T-helper 9 cell (primary cell): ENCODE data around the gene TTC34.
"Not testable (repeated sequence)": the region's sequence is repeated elsewhere in the genome, so short reads cannot be mapped to it uniquely, and the experiment has no call there.

Source experiments
- DNase-seq: peaks from one replicate; pipeline ENCODE4 v3.0.0-alpha.2; 2020

TTC34 gene

DNA sequence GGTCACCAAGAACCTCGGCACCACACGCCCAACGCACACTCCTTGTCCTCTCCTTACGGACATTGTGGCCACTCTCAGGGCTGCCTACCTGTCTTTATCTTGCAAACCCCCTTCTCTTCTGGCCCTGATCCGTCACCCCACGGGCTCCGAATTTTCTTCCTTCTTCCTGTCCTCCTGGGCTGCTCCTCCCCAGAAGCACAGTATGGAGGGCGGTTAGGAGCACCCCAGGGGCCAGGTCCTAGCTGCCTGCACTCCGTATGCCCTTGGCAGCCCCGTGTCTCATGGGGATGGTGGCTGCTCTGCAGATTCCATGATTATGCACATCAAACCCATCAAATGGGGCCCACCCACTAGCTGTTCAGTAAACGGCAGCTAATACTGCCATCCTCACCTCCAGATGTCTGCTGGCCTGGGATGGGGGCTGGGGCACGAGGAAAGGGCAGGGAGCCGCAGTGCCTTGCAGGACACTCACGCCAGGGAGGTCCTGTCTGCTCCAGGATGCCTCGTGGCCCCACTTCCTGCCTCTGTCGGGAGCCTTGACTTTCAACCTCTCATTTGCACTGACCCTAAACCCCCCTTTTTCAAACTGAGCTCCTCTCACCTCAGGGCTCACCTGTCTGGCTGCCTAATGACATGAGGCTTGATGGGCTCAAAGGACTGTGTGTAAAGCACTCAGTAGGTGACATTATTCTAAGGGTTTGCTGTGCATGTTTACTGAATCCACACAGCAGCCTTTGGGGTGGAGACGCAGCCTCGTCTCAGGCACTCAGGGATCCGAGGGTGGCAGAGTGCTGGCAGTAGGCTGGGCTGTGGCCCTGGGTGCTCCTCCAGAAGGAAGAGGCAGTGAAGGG is 4.4 kb downstream of the TTC34 start:
- DNase-seq: no peak

DNA sequence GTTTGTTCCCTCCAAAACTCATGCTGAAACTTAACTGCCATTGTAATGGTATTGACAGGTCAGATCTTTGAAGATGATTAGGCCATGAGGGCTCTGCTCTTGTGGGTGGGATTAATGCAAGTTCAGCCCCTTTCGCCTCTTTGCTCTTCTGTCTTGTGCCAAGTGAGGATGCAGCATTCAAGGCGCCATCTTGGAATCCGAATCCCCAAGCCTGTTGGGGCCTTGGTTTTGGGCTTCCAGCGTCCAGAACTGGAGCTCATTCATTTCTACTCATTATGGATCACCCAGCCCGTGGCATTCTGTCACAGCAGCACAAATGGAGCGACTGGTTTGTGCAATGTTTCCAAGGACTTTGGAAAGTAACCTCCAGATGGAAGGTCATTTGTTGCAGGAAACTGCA is 5.6 kb downstream of the TTC34 start:
- no peak for DNase-seq

DNA sequence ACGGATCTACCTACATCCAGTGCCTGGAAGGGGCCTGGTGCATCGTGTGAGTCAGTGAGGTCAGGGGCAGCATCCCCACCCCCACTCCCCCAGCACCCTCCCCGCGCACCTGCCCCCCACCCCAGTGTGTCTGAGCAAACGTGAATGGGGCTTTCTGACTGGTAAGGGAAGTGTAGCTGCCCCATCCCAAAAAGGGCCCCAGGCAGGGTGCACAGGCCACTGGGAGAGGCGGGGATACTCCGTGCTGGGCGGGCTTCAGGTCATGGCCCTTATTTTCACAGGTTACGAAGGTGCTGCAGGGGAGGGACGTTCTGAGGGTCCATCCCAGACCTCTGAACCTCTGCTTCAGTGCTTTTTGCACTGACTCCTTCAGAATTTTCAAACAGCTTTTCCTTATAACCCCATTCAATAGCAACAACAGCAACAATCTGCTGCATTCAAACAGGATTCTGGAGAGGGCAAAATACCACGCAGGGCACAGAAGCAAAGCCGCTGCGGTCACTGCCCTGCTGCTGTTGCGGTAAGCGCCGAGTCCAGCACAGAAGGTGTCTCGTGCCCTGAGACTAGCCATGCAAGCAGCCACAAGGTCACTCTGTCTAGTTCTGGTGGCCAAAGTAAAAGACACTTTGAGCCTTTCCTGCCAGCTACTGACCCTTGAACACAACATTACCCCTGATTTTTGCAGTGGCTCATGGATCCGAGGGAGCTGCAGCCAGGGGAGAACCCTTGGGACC is 10.3 kb downstream of the TTC34 start:
- DNase-seq: no peak

DNA sequence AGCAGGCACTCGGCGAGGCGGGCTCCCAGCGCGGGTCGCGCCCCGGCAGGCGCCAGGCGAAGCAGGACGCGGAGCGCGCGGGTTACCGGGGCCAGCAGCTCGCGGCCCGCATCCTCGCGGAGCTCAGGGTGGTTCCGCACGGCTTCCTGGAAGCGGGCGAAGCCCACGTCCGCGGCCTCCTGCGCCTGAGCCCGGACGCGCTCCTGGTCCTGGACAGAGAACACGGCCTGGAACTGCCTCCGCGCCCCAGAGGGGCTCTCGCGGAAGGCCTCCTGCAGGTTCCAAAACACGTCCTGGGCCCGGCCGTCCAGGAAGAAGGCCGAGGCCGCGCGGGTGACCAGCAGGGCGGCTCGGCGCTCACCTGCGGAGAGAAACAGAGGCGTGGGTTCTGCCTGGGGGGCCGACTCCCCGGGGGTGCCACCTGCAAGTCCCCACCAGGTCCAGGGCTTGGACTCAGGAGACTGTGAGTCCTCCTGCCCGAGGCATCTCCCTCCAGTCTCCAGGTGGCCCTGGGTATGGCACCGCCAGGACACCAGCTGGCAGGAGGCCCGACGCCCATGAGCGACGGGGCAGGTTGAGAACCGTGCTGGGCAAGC is 11.4 kb downstream of the TTC34 start:
- no peak for DNase-seq

DNA sequence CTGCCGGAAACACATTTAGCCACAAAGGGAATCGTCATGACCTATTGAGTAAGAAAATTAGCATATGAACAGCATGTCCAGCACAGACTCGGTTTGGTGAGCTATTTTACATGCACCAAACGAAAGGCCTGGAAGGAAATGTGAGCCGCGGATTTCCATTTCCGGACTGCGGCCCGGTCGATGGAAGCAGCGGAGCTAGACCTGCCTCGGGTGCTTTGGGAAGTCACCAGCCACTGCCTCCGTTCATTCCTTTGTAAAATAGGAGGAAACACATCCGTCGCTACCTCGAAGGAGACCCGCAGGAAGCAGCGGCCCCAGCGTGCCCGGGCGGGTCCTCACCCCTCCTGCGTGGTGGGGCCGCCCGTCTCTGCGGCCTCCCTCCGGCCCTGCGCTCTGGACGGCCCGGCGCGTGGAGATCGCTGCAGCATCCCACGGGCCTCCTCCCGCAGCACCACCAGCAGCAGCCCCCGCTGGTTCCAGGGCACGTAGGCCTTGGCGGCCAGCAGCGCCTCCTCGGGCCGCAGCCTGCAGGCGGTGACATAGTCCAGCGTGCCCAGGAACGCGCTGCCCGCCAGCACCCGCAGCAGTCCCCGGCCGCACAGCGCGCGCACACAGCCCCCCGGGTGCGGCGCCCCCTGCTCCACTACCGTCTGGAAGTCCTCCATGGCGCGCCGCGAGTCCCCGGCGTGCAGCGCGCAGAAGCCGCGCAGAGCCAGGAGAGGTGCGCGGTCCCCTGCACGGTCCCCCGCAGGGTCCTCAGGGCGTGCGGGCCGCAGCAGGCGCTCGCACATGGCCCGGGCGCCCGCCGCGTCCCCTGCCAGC is 12.1 kb downstream of the TTC34 start:
- DNase-seq: no peak

DNA sequence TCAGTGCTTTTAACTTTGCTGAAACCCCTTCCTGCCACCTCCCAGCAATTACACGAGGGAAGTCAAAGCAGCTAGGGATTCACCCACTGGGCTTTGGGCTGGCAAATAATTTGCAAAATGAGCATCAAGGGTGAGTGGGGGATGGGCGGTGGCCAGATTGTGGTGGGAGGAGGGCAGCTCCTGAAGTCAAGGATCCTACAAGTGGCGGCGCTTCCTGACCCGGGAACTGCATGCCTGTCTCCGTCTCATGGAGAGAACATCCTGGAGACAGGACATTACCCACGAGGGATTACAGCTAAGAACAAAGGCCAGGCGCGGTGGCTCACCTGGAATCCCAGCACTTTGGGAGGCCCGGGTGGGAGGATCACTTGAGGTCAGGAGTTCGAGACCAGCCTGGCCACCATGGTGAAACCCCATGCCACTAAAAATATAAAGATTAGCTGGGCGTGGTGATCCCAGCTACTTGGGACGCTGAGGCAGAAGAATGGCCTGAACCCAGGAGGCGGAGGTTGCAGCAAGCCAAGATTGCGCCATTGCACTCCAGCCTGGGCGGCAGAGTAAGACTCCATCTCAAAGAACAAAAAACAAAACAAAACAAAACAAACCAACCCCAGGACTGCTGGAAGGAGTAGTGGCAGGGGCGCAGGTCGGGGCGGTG is 12.9 kb downstream of the TTC34 start:
- no peak for DNase-seq

DNA sequence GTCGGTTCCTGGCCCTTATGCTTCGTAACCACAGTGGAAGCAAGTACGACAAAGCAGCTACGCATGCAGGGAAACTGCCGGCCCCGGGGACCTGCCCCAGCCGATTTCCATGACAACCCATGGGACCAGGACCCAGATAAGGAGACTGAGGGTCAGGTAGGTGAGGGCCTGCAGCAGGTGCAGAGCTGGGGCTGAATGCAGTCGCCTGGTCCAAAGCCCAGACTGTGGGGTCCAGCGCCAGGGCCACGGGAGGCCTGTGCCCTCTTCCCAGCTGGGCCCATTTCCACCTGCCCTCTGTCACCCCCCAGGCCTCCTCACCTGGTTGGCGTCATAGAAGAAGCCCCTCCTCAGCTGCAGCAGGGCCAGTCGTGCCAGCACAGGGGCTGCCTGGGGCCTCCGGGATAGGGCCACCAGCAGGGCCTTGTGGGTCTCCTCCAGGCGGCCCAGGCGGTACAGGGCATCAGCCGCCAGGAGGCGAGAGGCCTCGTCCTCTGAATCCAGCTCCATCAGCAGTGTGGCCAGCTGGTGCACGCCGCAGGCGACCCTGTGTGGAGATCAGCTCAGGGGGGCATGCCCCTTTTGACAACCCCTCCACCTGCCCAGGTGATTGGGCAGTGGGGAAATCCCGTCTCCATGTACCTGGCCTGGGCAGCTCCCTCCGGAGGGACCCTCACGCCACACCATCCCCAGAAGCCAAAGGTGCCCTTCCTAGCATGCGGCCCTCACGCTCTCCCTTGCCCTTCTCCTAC is 14.2 kb downstream of the TTC34 start:
- DNase-seq: no peak

DNA sequence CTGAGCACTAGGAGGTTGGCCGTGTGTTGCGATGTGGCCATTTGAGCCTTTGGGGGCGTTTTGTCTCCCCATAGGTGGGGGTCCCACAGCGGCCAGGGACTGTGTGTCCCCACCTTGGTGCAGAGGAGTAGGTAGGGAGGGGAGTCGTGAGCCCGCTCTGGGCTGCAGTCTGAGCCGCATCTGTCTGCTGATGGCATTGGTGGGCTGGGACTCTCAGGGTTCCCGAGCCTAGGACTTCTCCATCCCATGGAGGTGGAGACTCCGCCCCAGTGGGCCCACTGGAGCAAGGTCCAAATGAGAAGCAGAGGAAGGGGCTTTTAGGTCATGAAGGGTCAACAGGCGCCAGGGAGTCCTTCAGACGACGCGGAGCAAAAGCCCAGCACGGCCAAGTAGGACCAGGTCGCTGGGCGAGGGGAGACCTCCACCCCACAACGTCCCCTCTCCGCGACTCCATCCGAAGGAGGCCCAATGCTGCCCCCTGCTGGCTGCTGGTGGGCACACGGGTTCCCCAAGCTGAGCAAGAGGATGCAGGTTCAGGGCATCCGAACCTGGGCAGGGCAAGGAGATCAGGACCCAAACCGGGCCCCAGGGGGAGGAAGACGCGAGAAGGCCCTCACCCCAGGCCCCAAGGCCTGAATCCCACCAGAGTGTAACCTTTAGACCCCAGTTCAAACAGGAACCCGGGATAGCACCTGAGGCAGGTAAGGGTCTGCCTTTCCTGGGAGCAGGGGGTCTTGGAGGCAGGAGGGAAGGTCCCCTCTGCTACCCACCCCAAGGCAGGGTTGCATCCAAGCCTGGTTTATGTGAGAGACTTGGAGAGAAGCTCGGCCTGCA is 14.9 kb downstream of the TTC34 start:
- DNase-seq: peak; percentile 79

DNA sequence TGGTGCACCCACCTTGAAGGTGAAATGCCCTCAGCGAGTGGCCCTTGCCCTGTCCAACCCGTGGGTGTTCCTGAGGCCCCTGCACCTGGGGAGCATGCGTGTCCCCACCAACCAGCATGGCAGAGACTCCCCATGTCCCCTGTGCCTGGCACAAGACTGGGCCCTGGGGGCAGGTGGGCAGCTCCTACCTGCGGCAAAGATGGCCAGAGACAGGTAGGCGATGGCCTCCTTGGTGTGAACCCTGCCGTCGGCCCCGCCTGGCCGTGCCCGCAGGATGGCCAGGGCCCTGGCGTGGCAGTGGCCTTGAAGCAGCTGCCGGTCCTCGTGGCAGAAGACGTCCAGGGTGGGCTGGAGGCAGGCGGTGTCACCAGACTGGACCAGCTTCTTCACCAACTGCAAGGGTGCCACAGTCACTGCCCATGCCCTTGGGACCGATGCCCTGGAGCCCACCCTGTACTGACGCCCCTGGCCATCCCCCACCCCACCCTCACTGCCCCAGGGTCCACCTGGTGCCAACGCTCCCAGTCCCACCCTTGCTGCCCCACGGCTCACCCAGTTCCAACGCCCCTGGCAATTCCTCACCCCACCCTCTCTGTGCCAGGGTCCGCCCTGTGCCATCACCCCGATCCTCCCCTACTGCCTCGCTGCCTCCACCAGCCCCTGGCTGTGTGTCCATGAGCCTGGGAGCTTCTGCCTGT is 15.7 kb downstream of the TTC34 start:
- DNase-seq: no peak

DNA sequence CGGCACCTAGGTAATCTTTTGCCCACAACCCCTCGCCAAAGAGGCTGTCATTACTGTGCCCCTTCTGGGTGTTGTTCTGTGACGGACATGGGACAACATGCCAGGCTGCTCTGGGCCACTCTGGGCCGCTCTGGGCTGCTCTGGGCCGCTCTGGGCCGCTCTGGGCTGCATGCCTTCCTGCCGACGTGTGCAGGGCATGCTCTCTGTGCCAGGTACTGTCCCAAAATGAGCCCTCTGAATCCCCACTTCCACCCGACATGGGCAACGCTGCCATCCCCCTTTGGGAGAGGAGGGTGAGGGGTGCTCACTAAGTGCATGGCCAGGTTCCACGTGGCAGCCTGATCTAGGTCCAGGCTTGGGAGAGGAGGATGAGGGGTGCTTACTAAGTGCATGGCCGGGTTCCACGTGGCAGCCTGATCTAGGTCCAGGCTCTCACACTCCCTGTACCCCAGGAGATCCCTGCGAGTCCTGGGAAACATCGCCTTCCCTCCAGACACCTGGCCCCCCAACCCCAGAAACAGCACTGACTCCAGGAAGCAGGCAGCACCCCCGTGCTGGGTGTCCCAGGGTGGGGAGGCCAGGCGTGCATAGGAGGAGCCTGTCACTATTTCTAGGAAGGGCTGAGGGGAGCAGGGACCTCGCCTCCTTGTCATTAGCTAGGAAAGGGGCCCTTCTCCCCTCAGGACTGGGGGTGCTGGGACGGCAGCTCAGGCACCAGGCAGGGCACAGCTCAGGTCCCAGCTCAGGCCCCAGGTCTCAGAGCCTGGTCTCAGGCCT is 16.5 kb downstream of the TTC34 start:
- no peak for DNase-seq

DNA sequence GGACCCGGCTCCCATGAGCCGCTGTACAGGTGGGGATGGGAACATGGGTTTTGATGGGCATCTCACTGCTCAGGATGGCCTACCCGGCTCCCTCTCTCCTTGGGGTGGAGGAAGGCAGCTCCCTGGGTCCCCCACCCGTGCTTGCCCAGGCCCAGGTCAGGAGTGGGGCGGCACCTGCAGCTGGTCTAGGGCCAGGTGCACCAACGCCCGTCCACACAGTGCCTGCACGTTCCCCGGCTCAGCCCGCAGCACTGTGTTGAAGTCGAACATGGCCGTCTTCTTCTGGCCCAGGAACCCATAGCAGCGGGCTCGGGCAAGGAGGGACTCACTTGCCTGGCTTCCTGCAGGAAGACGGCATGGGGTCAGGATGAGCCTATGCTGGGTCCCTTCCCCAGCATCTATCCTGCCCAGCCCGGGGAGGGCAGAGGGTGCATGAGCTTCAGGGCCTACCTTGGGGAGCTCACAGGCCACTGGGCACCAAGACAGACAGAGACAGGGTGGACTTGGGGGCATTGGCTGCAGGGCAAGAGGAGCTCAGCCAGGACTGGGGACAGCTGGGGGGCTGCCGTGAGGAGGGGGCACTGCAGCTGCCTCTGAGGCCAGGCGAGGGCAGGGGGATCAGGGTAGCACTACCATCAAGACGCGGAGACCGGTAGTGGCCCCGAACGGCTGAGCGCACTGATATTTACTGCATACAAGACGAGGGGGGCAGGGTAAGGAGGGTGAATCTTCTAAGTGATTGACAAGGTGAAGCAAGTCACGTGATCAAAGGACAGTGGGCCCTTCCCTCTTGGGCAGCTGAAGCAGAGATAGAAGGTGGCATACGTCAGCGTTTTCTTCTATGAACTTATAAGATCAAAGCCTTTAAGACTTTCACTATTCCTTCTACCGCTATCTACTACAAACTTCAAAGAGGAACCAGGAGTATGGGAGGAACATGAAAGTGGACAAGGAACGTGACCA is 17.8 kb downstream of the TTC34 start:
- DNase-seq: no peak

DNA sequence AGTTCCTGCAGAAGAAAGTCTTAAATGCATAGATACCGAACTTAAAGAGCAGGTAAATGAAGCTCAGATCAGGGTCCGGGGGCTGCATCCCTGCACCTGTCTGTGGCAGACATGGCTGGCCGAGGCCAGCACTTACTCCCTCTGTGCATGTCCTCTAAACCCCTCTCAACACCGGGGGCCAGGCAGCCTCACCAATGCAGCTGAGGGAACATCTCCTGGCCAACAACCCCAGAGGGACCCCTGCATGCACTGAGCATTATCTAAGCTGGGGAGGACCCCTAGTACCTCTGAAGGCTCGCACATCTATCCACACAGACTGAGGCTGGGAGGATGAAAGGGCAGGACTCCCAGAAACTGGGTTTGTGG is 18.4 kb downstream of the TTC34 start:
- DNase-seq: no peak

DNA sequence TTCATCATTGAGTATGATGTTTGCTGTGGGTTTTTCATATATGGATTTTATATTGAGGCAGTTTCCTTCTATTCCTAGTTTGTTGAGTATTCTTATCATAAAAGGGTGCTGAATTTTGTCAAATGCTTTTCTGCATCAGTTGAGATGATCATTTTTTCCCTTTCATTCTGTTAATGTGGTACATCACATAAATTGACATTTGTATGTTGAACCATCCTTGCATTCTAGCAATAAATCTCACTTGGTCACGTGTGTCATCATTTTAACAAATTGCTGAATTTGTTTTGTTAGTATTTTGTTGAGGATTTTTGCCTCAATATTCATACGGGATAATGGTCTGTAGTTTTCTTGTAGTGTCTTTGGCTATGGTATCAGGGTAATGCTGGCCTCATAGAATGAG is 19.9 kb downstream of the TTC34 start:
- DNase-seq: no peak

DNA sequence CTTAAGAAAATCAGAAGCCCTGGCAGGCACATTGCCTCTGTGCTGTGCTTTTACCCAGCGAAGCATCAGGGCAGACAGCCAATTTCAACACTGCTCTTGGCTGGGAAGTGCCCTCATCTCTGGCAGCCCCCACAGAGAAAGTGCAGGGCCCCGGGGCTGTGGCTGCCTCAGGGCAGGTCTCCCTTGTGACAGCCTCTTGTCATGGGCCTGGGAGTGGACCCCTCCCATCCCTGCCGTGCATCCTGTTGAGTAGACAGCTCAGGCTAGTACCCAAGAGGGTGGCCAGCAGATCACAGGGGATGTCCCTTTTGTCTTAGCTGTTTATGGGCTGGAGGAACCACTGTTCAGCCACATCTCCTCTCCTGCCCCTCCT is 23.3 kb downstream of the TTC34 start:
- no peak for DNase-seq

DNA sequence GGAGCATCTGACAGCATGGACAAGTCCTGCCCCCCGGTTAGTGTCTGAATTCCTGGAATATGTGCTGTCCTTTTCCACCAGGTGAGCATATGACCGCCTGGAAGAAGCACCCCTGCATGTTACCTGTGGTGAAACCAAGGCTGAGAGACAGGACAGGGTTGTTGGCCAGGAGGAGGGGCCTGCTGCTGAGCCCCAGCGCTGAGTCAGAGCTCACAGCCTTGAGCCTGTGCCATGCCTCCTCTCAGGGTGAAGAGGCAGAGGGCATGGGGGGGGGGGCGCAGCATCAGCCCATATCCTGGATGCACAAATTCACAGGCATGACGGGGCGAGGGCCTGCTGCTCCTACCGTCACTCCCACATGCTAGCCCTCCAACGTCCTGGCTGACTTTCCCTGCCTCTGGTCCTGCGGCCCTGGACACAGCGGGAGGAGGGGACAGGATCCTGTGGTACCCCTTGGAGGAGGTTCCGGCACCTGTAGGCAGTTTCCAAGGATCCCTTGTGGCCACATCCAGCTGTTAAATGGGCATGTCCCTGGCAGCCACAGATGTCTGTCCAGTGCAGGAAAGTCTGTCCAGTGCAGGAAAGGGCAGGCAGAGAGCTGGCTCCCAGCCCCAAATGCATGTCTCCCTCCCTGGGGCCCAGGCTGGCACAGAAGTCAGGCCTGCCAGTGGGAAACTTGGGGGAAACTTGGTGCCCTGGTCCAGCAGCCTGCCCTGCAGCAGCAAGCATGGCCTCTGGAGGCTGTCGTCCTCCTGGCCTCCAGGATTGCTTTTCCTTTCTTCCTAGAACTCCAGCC is 23.9 kb downstream of the TTC34 start:
- no peak for DNase-seq

DNA sequence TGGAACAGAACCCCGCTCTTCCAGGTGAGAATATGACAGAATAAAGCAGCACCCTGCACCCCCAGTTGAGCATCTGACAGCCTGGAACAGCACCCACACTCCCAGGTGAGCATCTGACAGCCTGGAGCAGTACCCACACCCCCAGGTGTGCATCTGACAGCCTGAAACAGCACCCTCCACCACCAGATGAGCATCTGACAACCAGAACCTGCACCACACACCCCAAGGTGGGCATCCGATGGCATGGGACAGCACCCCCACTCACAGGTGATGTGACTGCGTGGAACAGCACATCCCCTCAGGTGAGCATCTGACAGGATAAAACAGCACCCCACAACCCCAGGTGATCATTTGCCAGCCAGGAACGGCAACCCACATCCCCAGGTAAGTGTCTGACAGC is 26.2 kb downstream of the TTC34 start:
- DNase-seq: not testable (repeated sequence)

DNA sequence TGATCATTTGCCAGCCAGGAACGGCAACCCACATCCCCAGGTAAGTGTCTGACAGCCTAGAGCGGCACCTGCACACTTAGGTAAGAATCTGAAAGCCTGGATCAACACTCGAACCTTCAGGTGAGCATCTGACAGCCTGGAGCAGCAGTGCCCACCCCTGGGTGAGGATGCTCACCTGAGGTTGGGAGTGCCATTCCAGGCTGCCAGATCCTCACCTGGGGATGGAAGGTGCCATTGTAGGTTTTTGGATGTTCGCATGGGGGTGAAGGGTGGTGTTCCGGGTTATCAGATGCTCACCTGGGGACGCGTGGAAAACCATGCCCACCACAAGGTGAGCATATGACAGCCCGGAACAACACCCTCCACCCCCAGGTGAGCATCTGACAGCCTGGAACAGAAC is 33.4 kb downstream of the TTC34 start:
- DNase-seq: not testable (repeated sequence)
